GM18867 (cell line): ENCODE data around the gene FBXO4.
A peak's percentile ranks its signal among the peaks of the same experiment; 100 is the strongest.

Experiments
- ATAC-seq: cut with Tn5 transposase; IDR thresholded peaks from one replicate; pipeline ENCODE4 v1.9.1; 2021; ENCODE audit warnings: mild to moderate bottlenecking, moderate library complexity; ENCODE audit not compliant: unreplicated experiment

Gene FBXO4, protein sequence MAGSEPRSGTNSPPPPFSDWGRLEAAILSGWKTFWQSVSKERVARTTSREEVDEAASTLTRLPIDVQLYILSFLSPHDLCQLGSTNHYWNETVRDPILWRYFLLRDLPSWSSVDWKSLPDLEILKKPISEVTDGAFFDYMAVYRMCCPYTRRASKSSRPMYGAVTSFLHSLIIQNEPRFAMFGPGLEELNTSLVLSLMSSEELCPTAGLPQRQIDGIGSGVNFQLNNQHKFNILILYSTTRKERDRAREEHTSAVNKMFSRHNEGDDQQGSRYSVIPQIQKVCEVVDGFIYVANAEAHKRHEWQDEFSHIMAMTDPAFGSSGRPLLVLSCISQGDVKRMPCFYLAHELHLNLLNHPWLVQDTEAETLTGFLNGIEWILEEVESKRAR

DNA sequence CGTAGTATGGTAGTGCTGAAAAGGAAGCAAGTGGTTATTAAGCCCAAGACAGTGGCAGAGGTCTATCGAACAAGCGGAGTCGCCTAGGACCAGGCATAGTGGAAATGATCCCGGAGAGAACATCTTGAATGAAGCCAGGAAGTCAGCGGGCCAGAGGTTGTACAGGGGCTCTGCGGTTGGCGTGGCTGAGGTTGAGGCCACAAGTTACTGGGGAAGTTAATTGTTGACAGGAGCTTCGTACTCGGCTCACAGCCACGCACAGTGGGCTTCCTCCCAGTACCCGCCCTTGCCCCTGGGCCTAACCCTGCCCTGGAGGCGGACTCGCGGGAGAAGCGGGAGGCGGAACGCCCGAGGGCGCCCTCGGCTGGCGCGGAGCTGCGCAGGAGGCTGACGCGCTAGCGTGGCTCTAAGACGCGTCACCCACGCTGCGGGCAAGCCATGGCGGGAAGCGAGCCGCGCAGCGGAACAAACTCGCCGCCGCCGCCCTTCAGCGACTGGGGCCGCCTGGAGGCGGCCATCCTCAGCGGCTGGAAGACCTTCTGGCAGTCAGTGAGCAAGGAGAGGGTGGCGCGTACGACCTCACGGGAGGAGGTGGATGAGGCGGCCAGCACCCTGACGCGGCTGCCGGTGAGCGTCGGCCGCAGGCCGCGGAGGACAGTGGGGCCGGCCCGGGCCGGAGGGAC is at the start of gene FBXO4:
FBXO4 (plus strand) TSS at position 410 of the 683 bp plus-strand sequence; CDS start at position 439, 29 bp downstream.
- ATAC-seq, result peak; percentile 97

DNA sequence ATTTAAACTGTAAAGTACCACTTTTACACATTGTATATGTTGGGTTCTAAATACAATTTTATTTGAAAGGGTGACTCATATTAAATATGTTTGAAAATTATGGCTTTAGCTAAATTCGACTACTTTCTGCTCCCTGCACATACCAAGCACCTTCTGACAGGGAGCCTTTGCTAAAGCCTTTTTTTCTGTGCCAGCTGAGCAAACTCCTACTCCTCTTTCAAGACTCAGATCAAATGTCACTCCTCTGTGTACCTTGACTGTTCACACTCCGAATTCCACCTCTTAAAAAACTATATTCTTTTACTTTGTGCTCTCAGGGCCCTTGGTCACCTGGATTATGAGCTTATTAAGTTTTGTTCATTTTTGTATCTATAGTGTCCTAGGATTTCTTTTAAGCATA is 48.4 kb upstream of the FBXO4 start:
- ATAC-seq, result no peak

DNA sequence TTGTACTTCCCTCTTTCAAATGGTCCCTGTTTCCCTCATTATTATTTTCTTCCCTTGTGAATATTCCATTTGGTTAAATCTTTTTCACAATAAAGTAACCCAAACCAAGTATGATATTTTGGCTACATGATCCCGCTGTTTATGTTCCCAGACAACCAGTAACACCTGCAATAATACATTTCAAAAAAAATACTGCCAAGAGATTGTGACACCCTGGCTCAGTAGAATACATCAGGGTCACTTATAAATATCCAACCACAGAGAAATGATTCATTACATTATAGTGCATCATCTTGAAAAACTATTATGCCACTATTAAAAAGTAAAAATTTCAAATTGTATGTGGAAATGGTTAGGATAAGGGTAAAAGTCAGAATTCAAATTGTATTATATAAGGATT is 47.7 kb upstream of the FBXO4 start:
- ATAC-seq, result no peak

DNA sequence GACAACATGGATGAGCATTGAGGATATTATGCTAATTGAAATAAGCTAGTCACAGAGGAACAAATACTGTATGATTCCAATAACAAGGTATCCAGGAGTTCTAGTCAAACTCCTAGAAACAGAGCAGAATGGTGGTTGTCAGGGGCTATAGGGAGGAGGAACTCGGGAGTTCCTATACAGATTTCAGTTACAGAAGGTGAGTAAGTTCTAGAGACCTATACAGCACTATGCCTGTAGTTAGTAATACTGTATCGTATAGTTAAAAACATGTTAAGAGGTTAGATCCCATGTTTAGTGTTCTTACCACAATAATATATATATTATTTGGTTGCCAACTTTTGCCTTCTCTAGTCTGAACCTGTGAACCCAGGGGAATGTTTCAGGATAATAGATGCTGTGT is 46.9 kb upstream of the FBXO4 start:
- ATAC-seq, result no peak

DNA sequence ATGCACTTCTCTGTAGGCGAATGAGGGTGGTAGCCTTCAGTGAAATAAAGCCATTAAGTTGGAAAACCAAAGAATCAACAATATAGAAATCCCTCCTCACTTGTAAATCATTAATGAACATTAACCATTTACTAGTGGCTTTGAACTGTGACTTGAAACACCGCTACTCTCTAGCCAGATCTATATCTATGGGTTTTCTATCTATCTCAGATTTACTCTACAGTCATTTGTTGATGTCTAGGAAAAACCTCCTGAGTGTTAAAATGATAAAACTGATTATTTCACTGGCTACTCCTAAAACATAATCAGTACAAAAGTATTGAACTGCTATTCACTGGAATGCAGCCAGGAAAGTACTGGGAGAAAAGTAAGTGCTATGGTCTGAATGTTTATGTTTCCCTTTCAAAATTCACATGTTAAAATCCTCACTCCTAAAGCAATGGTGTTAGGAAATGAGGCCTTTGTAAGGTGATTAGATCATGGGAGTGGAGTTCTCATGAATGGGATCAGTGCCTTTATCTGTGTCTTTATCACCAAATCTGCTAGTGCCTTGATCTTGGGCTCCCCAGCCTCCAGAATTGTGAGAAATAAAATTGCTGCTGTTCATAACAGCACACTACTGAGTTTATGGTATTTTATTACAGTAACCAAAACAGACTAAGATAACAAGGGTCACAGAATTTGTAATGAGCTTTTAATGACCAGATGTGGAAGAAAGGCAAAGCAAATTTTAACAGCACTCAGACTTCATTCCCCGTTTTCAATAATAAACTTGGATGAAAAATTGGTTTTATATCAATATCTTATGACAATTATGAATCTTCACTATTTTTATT is 46.2 kb upstream of the FBXO4 start:
- no peak for ATAC-seq

DNA sequence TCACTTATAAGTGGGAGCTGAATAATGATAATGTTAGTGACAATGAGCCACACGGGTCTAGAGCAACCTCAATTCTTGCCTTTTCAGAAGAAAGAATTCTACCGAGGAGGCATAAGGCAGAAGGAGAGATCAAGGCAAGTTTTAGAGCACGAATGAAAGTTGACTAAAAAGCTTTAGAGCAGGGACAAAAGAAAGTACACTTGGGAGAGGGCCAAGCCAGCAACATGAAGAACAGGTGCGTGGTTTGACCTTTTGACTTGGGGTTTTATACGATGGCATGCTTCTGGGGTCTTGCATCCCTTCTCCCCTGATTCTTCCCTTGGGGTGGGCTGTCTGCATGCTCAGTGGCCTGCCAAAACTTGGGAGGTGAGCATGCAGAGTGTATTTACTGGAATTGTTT is 42.3 kb upstream of the FBXO4 start:
- no peak for ATAC-seq

DNA sequence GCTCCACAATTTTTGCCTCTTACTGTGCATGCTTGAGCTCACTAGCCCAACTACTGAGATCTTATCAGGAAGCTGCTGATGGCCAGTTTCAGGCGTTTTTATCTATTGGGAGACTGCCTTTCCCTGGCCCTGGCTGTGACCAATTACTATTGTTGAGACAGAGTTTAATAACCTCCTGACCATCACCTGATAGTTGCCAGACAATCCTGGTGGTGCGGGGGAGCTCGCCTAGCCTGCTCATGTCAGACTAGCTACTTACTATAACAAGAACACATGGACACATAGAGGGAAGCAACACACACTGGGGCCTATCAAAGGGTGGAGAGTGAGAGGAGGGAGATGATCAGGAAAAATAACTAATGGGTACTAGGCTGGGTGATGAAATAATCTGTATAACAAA is 41.8 kb upstream of the FBXO4 start:
- no peak for ATAC-seq

DNA sequence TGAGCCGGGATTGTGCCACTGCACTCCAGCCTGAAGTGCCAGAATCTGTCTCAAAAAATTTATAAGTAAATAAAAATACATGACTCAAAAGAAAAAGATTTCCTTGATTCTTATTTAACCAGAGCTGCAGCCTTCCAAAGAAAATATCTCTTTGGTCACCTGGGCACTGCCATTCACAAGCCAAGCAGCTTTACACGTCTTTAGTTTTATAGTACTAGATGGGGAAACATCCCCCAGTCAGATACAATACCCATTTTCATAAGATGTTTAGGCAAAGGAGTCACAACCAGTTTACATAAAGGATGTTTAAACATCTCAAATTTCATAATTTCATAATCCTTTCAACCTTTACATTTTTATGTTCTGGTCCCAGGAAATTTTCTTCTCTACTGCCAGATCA is 41.1 kb upstream of the FBXO4 start:
- no peak for ATAC-seq

DNA sequence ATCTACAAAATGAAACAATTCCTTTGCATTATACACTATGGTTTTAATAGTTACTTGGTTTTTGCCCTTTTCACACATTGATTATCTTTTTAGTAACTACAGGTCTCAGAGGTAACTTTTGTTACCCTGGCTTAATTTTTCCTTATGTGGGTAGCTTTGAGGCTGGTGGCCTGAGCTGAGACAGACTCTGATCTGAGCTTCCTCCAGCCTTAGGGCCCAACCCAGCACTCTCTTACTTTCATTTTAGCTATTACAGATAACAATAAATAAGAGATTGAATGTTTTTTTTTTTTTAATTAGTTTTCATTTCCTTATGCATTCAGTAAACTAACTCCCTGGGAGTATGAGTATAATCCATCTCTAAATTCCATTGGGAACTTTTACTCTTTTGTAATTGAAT is 39.8 kb upstream of the FBXO4 start:
- no peak for ATAC-seq

DNA sequence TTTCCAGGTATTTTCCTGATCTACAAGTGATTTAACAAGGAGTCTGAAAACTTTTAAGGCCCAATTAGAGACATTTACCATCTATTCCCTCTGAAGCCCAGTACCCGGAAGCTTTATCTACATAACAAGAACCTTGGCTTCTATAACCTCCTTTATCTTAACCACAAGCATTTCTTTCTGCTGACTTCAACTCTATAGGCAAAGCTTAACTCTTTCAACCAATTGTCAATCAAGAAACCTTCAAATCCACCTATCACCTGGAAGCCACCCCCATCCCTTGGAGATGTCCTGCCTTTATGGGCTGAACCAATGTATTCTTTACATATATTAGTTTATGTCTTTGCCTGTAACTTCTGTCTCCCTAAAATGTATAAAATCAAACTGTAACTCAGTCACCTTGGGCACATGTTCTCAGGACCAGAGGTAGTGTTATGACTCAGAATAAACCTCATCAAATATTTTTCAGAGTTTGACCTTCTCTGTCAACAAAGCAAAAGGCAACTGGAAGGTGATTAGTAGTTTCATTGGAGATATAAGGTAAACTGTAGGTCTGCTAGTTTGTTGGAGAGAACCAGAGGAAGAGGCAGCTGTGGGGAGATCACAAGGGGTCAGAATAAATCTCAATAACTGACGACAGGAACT is 33.9 kb upstream of the FBXO4 start:
- peak; percentile 50 for ATAC-seq

DNA sequence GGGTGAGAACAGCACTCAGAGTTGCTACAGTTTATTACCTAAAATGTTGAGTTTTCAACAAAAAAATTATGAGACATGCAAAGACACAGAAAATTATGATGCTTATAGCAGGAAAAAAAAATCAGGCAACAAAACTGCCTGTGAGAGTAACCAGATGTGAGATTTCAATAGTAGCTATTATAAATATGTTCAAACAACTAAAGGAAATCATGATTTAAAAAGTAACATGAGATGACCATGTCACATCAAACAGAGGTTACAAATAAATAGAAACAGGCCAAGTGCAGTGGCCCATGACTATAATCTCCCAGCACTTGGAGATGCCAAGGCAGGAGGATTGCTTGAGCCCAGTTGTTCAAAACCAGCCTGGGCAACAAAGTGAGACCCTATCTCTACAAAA is 33.0 kb upstream of the FBXO4 start:
- no peak for ATAC-seq

DNA sequence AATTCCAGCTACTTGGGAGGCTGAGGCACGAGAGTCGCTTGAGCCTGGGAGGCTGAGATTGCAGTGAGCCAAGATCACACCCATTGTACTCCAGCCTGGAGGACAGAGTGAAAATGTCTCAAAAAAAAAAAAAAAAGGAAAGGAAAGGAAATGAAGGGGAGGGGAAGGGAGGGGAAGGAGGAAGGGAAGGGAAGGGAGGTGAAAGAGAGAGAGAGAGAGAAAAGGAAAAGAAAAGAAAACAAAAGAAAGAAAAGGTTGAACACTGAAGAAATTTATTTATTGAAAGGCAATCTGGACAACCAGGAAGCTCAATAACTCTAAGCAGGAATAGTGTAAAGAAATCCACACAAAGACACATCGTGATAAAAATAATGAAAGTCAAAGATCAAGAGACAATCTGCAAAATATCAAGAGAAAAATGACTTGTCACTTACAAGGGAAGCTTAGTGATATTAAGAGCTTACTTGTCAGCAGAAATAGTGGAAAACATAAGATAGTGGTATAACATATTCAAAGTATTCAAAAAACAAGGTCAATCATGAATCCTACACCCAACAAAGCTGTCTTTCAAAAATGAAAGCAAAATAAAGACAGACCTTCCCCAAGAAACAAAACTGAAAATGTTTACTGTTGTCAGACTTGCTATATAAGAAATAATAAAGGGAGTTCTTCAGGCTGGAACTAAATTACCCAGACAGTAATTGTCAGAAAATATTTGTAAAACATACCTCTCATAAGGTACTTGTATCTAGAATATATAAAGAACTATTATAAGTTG is 31.8 kb upstream of the FBXO4 start:
- peak; percentile 81 for ATAC-seq

DNA sequence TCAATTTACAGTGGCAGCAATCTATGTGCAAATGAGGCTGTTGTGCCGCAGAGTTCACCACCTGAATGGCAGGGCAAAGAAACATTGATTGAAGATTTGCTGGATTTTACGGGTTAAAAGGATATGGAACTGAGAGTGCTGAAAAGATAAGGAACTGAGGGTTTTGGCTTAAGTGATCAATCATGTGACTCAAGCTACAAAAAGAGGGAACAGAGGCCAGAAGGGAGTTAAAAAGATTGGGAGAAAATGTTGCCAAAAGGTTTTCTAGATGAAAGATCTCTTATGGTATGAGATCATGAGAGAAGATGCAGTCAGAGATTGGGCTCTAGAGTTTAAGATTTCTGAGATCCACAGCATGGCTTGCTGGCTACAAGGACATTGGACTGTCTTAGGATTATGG is 28.9 kb upstream of the FBXO4 start:
- ATAC-seq, result no peak

DNA sequence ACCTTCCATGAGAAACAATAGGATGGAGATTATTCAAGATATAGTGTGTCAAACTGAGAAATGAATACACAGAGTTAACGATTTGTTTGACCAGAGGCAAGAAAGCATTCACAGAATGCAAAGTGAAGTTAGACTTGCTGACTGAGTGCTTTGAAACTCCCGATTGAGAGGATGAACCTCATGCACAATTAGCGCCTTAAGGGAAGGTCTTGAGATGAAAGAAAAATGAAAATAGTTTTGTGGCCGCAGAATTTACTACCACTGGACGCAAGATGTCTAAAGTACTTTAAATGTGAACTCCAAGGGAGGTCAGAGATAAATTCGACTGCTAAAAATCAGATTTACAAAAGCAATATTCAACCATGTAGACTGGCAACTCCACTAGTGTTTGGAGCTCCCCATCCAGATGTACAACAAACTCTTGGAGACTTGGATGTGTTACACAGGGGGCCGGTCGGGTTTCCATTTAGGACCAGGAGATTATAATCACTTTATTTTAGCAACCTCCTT is 21.6 kb upstream of the FBXO4 start:
- no peak for ATAC-seq

DNA sequence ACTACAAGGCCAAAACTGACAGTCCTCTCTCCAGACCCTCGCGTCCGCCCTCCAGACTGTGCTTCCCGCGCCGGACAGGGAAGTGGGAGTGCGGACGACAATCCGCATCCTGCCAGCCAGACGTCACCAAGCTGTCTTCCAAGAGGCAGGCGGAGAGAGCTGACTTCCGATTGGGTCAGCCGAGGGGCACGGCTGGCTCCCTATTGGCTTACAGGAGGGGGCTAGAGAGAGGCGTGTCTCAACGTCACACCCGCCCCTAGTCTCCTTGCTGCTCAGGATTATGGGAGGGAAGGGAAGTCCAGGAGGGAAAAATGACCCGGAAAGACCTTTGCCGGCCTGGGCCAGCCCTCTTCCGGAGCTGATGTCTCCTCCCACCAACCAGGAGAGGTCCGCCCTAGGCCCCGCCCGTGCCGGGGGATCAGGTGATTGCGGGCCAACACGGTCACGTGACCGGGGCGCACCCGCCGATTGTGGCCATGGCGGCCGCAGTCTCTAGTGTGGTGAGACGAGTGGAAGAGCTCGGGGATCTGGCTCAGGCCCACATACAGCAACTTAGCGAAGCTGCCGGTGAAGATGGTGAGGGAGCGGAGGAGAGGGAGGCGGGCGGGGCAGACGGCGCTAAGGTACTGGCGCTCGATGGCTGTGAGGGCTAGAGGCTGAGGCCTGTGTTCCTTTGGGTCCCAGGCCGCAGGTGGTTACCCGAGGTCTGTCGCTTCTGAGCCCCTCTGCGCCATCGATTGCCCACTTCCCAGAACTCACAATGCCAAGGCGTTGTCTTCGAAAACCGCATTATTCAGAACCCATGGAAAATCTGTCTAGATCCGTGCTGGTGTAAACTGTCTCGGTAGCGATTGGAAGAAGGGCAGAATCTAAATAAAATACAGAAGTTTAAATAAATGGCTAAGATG is 20.9 kb upstream of the FBXO4 start, which contains the start of gene RIMOC1:
RIMOC1 (plus strand) TSS at position 453 of the 908 bp plus-strand sequence; CDS start at position 477, 24 bp downstream.
- ATAC-seq, result peak; percentile 98

DNA sequence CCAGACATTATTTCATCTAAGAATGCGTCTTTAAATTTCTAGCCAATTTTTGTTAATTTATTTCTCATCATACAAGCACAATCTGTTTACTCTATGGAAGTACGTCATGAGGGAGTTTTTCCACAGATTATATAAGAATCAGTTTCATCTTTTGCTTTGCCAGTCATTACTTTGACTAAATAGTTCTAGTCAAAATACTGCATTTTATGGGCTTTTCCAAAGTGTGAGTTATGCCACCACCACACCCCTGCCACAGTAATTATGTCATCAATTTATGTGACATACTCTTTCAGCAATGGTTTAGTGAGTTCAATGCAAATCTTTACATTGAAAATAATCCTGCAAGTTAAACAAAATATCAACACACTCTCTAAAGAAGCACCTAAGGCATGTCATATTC is 18.9 kb upstream of the FBXO4 start:
- no peak for ATAC-seq

DNA sequence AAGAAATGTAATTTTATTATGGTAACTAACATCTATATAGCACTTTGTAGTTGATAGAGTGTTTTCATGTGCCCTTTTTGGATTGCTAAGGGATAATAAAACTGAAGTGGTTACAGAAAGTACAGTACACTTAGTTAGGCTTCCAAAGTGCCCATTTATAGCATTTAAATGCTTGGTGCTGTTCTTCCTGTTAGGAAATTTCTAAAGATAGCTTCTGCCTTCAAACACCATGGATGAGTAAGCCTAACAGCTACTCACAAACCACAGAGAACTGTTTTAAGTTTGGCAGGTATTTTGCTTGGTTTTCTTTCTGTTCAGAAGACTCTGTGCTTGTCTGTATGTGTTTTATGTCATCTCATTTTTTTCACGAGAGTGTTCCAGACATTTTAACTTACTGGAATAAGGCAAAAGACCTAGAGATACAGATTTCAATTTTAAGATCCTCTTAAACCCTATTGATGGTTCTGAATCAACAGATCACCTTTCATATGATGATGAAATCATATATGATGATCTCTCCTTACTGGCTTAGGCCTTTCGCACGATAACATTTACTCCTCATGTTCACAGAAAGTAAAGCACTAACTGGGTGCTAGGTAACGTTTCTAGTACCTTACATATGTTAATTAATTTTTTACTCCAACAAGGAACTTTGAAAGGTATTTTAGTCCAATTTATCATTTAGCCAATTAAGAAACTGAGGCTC is 16.6 kb upstream of the FBXO4 start:
- no peak for ATAC-seq

DNA sequence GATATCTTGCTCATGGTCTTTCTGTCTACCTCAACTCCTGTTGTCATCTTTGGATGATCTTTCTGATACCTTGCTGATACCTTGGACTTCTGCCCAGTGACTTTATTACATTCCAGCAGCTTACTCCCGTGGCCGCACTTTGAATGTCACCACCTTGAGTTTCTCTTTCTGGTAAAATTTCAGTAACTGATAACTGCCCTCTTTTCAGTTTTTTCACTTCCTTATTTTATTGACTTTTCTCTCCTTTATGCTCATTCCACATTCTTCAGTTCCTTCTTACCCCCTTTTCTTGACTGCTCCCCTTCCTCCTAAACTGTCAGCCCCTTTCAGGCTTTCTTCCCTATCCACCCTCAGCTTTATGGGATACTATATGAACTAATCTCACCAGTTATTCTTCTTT is 7.0 kb upstream of the FBXO4 start:
- ATAC-seq, result peak; percentile 71
